HCT116 (cell line): Measurements from ENCODE around the gene ERMARD.

Source experiments
- CEBPB ChIP-seq: IDR thresholded peaks from 2 replicates; pipeline ENCODE4 v1.6.1; 2012; ENCODE audit warnings: low read depth
- CTCF ChIP-seq, 3 experiments: fragments of 200-600 bp in 1 of 3; sonication (generic) in 1 of 3; IDR thresholded peaks in 2 of 3; conservative IDR thresholded peaks in 1 of 3; 2 replicates each; pipeline ENCODE4 v1.5.1; 2012 to 2017; ENCODE audit warnings: low read depth in 2 of 3, low read length in 2 of 3, antibody characterized with exemption in 1 of 3, borderline replicate concordance in 1 of 3, control low read depth in 1 of 3, mild to moderate bottlenecking in 1 of 3, mixed read lengths in 1 of 3, mixed run types in 1 of 3, moderate library complexity in 1 of 3; ENCODE audit not compliant: insufficient read depth in 1 of 3
- EZH2 ChIP-seq: fragments of 200-600 bp; sonication (generic); IDR thresholded peaks from 2 replicates; pipeline ENCODE4 v1.6.1; 2017; ENCODE audit warnings: antibody characterized with exemption, mixed run types
- EZH2phosphoT487 ChIP-seq: fragments of 200-600 bp; IDR thresholded peaks from 2 replicates; pipeline ENCODE4 v1.6.1; 2018; ENCODE audit warnings: antibody characterized with exemption, borderline replicate concordance
- JUND ChIP-seq: IDR thresholded peaks from 2 replicates; pipeline ENCODE4 v1.6.1; 2012
- POLR2A ChIP-seq: IDR thresholded peaks from 2 replicates; pipeline ENCODE4 v1.7.0; 2011; ENCODE audit warnings: borderline replicate concordance; ENCODE audit not compliant: insufficient read depth, insufficient read length; ENCODE audit errors: extremely low read depth
- SIN3A ChIP-seq: IDR thresholded peaks from 2 replicates; pipeline ENCODE4 v1.6.1; 2012; ENCODE audit warnings: low read depth
- TCF7L2 ChIP-seq: IDR thresholded peaks from 2 replicates; pipeline ENCODE4 v1.7.0; 2011; ENCODE audit warnings: borderline replicate concordance, inconsistent platforms; ENCODE audit not compliant: insufficient read depth, insufficient read length; ENCODE audit errors: extremely low read depth

DNA sequence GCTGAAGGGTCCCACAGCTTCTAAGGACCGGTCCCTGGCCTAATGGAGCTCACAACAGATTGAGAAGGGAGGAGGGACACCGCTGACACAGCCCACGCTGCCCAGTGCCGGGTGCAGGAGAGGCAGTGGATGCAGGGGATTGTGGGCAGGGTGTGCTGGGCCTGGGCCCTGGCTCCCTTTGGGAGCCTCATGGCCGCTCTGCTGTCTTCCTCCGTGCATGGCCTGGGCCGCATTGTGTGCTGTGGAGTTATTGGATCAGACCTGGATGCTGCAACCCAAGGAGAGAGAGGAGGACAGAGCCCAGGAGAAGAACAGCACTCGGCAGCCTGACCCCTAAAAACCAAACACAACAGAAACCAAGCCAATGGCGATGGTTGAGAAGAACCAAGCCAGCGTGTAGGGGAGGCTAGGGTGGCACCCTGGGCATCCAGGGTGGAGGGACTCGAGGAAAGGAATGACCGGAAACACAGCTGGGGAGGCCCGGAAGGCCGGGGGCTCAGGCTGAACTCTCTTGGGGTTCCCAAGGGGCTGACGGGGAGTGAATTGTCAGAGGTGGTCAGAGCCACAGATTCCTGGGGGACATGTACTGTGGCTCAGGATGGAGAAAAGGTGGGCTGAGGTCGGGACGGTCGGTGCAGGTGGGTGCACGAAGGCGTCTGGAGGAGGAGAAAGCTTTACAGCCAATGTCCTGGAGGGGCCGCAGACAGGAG lies 41.0 kb downstream of the ERMARD start:
- no peak for TF ChIP-seq POLR2A
- no peak for TF ChIP-seq CTCF (IDR thresholded peaks at IDR 0.05 in 2 of 3, conservative IDR thresholded peaks at IDR 0.05 in 1 of 3; ENCODE audit: borderline replicate concordance in 1 of 3, insufficient read depth in 1 of 3, low read depth in 2 of 3, low read length in 2 of 3)
- no peak for TF ChIP-seq TCF7L2
- no peak for TF ChIP-seq JUND
- TF ChIP-seq EZH2 = no peak
- no peak for TF ChIP-seq EZH2phosphoT487
- TF ChIP-seq SIN3A = no peak
- TF ChIP-seq CEBPB = no peak
